ENCODE measurements around the gene SHROOM3.

The SHROOM3 gene

GRCh38 chr4:76571274-76571673, 136.2 kb downstream of the SHROOM3 start:
- DNase-seq, result no peak

GRCh38 chr4:76572224-76572623, 137.2 kb downstream of the SHROOM3 start:
- DNase-seq, result no peak

GRCh38 chr4:76576824-76577223, 141.8 kb downstream of the SHROOM3 start:
- no peak for DNase-seq

GRCh38 chr4:76578002-76578560, 143.1 kb downstream of the SHROOM3 start:
- DNase-seq, result no peak

GRCh38 chr4:76579596-76580375, 144.8 kb downstream of the SHROOM3 start:
- no peak for DNase-seq

- DNase-seq, result no peak
These were observed 146.3 kb downstream of the SHROOM3 start for GRCh38 chr4:76581077-76581962.

- no peak for DNase-seq
These were observed 147.2 kb downstream of the SHROOM3 start for GRCh38 chr4:76582074-76582816.

GRCh38 chr4:76582817-76583087, 147.7 kb downstream of the SHROOM3 start:
- DNase-seq, result no peak

GRCh38 chr4:76584241-76585152, 149.5 kb downstream of the SHROOM3 start:
- DNase-seq, result no peak

GRCh38 chr4:76585272-76585671, 150.2 kb downstream of the SHROOM3 start:
- no peak for DNase-seq

- DNase-seq, result no peak
These were observed 150.9 kb downstream of the SHROOM3 start for GRCh38 chr4:76585897-76586360.

GRCh38 chr4:76588274-76588673, 153.2 kb downstream of the SHROOM3 start:
- DNase-seq, result no peak

GRCh38 chr4:76589402-76589801, 154.4 kb downstream of the SHROOM3 start:
- DNase-seq, result no peak

GRCh38 chr4:76589872-76590797, 155.1 kb downstream of the SHROOM3 start:
- no peak for DNase-seq

- DNase-seq, result no peak
These were observed 155.8 kb downstream of the SHROOM3 start for GRCh38 chr4:76590798-76591281.

- no peak for DNase-seq
These were observed 157.0 kb downstream of the SHROOM3 start for GRCh38 chr4:76591992-76592391.

GRCh38 chr4:76592460-76592859, 157.4 kb downstream of the SHROOM3 start:
- no peak for DNase-seq

- DNase-seq, result no peak
These were observed 159.1 kb downstream of the SHROOM3 start for GRCh38 chr4:76594173-76594572.

- no peak for DNase-seq
These were observed 160.4 kb downstream of the SHROOM3 start for GRCh38 chr4:76595435-76595834.

GRCh38 chr4:76596713-76597112, 161.7 kb downstream of the SHROOM3 start:
- no peak for DNase-seq

Data from activated effector memory CD4-positive, alpha-beta T cell treated with Interleukin-2 at 50 U/mL for 16 hours (primary cell).